GM19395 (cell line): Measurements from ENCODE around the gene APEX1.
"Not testable (repeated sequence)": the region's sequence is repeated elsewhere in the genome, so short reads cannot be mapped to it uniquely, and the experiment has no call there.

ENCODE experiments used
- ATAC-seq: cut with Tn5 transposase; IDR thresholded peaks from one replicate; pipeline ENCODE4 v1.9.1; 2021; ENCODE audit warnings: mild to moderate bottlenecking, moderate library complexity; ENCODE audit not compliant: unreplicated experiment

APEX1 gene

GRCh38 chr14:20472536-20473169 is 17.6 kb downstream of the APEX1 start:
- no peak for ATAC-seq

DNA sequence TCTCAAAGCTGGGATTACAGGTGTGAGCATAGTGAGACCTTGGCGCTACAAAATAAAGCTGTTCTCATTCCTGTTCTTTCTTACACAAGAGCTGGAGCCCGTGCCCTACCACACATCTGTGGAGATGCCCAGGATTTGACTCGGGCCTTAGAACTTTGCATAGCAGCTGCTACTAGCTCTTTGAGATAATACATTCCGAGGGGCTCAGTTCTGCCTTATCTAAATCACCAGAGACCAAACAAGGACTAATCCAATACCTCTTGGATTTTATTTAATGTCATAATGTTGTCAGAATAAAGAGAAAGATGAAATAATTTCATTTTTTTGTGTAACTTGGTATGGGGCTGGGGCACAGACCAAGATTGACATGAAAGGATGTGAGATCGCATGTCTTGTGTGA is 21.8 kb downstream of the APEX1 start:
- ATAC-seq, result no peak

DNA sequence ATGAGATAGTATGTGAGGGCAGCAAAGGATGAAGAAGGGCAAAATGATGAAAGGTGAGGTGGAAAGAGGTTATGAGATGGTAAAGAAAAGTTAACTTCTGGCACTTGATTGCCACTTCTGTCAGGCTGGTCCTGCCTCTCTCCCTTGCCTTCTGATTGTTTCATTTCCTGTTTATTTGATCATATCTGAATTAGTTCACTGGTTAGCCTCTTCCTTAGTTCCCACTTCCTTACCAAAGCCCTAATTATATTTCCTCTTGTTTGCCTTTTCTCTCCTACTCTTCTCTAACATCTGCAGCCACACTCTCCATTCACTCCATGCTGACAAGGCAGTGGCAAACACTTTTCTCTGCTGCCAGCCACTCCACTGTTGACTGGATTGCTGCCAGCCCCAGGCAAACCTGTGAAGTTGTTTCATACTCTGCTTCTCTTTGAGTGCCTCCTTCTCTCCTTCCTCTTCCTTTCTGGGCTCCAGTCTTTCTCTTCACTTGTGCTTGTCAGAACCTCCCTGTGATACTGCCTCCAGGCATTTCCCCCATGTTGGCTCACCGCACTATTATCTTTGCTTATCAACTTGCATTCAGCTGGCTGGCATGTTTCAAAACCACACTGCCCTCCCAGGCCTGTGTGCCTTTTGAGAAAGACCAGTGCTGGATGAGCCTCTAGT is 22.3 kb downstream of the APEX1 start:
- ATAC-seq, result no peak

- no peak for ATAC-seq
Measured at GRCh38 chr14:20478894-20479293, 23.9 kb downstream of the APEX1 start.

DNA sequence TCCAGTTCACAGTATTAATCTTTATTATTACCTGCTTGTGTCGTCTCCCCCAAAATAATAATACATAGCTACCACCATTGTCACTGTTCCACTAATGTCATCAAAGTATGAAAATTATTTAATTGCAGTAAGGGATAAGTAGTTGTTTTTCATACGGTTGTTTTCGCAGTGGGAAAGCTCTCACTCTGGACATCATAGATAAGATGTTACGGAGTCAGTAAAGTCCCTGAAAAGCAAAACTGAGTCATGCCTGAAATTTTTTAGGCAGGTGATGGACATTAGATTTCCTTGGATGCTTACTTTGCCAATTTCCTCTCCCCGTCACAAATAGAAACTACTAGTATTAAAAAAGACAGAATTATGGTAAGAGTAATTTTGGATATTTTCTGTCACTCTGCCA is 27.4 kb downstream of the APEX1 start:
- ATAC-seq, result no peak

DNA sequence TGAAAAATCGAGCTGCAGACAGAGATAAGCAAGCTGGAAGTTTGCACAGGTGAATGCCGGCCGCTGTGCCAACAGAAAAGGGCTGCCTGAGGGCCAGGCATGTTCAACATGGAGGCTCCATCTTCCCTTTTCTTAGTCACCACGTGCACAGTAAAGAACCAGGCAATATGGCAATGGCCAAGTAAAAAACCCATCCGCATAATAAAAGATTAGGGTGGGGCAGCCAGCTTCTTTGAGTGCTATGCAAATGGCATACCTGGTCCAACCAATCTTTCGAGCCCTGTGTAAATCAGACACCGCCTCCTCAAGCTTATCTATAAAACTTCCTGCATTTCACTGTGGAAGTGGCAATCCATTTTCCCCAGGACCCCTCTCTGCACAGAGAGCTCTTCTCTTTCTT is 30.9 kb downstream of the APEX1 start:
- no peak for ATAC-seq

GRCh38 chr14:20486684-20487395 is 31.8 kb downstream of the APEX1 start:
- ATAC-seq, result no peak

GRCh38 chr14:20487396-20487725 is 32.3 kb downstream of the APEX1 start:
- no peak for ATAC-seq

- peak; percentile 49 for ATAC-seq
Measured at GRCh38 chr14:20489093-20489994, 34.3 kb downstream of the APEX1 start.

DNA sequence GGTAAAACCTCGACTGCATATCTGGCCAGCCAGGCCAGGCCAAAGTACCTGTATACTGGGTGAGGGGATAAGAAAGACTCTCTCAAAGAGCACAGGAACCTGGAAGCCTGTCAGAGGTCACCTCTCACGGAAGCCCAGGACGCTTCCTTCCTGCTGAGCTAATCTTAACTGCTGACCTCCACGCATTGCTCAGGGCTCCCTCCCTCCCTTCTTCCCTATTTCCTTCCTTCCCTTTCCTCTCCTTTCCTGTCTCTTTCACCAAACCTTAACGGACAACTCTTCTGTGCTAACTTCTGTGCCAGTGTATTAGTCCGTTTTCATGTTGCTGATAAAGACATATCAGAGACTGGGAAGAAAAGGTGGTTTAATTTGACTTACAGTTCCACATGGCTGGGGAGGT is 35.5 kb downstream of the APEX1 start:
- ATAC-seq, result no peak

DNA sequence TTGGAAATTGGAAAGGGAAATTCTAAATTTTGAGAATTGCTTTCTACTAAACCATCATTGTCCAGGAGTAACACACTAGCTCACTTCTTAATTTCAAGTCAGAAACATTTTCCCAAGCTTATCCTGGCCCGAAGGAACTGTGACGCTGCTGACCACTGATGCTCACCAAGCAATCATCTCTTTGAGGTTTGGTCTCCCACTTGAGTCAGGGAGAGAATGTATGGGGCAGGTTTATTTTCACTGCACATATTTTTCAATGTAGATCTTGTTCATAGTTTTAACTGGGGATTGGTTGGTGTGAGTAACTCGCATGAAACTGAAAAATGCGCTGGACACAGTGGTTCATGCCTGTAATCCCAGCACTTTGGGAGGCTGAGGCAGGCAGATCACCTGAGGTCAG is 37.5 kb downstream of the APEX1 start:
- no peak for ATAC-seq

GRCh38 chr14:20493634-20494033 is 38.6 kb downstream of the APEX1 start:
- ATAC-seq, result no peak

DNA sequence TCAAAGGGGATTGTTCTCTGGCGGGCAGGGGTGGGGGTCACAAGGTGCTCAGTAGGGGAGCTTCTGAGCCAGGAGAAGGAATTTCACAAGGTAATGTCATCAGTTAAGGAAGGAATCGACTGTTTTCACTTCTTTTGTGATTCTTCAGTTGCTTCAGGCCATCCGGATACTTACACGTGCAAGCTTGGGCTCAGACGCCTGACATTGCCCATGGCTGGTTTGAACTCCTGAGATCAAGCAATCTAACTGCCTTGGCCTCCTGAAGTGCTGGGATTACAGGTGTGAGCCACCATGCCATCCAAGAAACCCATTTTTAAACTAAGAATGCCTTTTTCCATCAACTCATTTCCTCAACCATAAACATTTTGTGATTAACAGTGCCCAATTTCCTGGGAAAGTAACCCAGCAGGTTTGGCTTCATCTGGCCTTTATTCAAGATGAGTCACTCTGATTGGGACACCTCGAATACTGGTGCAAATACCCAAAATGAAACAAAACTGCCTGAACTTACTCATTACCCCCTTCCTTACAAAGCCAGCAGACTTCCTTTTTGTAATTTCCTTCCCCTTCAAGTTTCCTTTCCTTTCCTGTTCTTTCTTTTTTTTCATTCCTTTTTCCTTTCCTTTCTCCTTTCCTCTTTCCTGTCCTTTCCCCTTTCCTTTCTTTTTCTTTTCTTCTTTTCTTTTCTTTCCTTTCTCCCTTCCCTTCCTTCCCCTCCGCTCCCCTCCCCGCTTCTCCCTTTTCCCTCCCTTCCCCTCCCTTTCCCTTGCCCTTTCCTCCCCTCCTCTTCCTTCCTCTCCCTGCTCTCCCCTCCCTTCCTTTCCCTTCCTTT is 40.1 kb downstream of the APEX1 start:
- no peak for ATAC-seq

DNA sequence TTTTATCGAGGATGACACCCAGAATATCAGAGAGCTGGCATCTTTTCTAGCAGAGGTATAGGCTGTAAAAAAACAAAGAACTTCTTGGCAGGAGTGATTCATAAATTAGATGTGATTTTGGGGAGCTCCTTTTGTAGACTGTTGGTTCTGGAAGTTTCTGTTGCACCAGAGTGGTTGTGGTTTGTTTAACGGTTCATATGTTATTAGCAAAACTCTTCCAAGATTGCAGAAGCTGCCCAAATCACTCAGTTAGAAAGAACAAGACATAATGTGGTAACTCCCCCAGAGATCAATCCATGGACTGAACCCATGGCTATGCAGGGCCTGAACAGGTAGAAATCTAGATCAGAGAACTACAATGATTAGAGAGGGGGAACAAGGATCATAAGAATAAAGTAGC is 43.6 kb downstream of the APEX1 start:
- ATAC-seq, result no peak

DNA sequence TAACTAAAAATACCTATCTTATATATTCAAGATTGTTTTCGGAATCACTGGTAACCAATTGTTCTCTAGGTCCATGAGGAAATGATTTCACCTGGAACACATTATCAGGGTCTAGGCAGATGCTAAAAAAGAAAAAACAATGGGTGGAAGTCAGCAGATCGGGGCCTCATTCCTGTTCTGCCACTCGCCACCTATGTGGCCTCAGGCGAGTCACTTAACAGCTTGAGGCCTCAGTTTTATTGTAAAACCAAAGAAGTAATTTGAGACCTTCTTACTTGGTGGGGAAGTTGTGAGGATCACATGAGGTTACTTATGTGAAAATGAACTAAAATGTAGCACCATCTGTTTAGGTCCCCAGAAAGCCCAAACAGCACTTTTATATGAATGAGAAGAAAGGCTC is 44.1 kb downstream of the APEX1 start:
- no peak for ATAC-seq

- ATAC-seq, result no peak
Measured at GRCh38 chr14:20499881-20500280, 44.9 kb downstream of the APEX1 start.

DNA sequence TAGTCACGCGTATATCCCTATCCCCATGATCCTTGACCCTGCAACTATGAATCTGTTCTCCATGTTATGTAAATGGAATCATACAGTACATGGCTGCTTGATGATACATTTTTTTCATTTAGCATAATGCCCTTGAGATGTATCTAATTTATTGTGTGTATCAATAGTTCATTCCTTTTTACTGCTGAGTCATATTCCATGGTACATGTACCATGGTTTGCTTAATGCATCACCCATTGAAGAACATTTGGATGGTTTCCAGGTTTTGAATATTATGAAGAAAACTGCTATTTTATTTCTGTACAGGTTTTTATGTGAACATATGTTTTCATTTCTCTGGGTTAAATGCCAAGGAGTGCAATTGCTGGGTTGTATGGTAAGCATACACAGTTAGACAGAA is 46.3 kb downstream of the APEX1 start:
- no peak for ATAC-seq

DNA sequence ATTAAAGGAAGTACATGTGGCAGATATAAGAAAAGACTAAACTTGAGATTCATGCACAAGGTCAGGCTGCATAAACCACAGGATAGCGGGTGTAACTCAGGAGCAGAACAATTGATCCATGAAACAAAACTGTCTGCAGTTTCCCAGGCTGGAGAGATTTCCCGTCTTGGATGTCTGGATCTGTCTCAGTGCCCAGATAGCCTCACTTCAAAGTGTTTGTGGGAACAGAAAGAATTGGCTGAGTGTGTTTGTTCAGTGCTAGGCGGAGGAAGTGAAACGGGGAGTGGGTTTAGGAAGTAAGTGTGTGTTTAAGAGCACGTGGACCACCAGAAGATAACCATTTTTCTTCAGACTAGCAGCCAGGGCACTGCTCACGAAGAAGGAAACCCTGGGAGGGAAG is 48.9 kb downstream of the APEX1 start:
- ATAC-seq, result no peak

GRCh38 chr14:20506276-20506675 is 51.2 kb downstream of the APEX1 start:
- not testable (repeated sequence) for ATAC-seq

DNA sequence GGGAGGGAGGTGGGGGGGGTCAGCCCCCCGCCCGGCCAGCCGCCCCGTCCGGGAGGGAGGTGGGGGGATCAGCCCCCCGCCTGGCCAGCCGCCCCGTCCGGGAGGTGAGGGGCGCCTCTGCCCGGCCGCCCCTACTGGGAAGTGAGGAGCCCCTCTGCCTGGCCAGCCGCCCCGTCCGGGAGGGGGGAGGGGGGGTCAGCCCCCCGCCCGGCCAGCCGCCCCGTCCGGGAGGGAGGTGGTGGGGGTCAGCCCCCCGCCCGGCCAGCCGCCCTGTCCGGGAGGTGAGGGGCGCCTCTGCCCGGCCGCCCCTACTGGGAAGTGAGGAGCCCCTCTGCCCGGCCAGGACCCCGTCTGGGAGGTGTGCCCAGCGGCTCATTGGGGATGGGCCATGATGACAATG is 51.7 kb downstream of the APEX1 start:
- ATAC-seq, result not testable (repeated sequence)
